WTC11 (cell line): Measurements from ENCODE around the gene AP5M1. TPM values are rescaled to one million over a fixed set of nuclear protein-coding genes. Genes with fewer than 3 reads are reported as not detected.

Experiments used
- ATAC-seq: fragments of 200-7000 bp; cut with Tn5 transposase; 2 replicates; pipeline ENCODE4 v1.10.0; 2021; ENCODE audit warnings: mild to moderate bottlenecking, moderate library complexity
- CTCF ChIA-PET: fragments of 300-600 bp; sonication (Branson Sonifier 250); formaldehyde crosslinking; loops from one replicate; lab custom pipeline; 2021; ENCODE audit warnings: antibody characterized with exemption; lab: Charles Lee
- POLR2A ChIA-PET: fragments of 350-600 bp; sonication (Branson Sonifier 250); formaldehyde crosslinking; loops from one replicate; lab custom pipeline; 2021; ENCODE audit warnings: antibody characterized with exemption; lab: Charles Lee
- DNase-seq: peaks from one replicate; pipeline ENCODE4 v3.0.0; 2021; ENCODE audit warnings: low spot score
- H3K27ac Mint-ChIP-seq: 2 replicates; pipeline ENCODE4 v1.8.0; 2021; ENCODE audit warnings: mixed read lengths
- H3K27me3 Mint-ChIP-seq: 2 replicates; pipeline ENCODE4 v1.8.0; 2021; ENCODE audit warnings: low read depth, mild to moderate bottlenecking, moderate library complexity, mixed read lengths
- H3K36me3 Mint-ChIP-seq: 2 replicates; pipeline ENCODE4 v1.8.0; 2021; ENCODE audit warnings: mixed read lengths
- H3K4me1 Mint-ChIP-seq: 2 replicates; pipeline ENCODE4 v1.8.0; 2022; ENCODE audit warnings: mixed read lengths
- H3K4me3 Mint-ChIP-seq: 2 replicates; pipeline ENCODE4 v1.8.0; 2021; ENCODE audit warnings: mild to moderate bottlenecking, moderate library complexity, mixed read lengths
- H3K9me3 Mint-ChIP-seq: 2 replicates; pipeline ENCODE4 v1.8.0; 2021; ENCODE audit warnings: mixed read lengths
- AR ChIP-seq: fragments of 250-450 bp; sonication (Bioruptor Pico); IDR thresholded peaks from 2 replicates; pipeline ENCODE4 v1.9.0; 2021; ENCODE audit warnings: mild to moderate bottlenecking
- ARID4B ChIP-seq: sonication (generic); formaldehyde crosslinking; IDR thresholded peaks from 2 replicates; pipeline ENCODE4 v1.8.0; 2023; ENCODE audit warnings: missing genetic modification reagents, mild to moderate bottlenecking, borderline replicate concordance
- CBFB ChIP-seq: sonication (generic); formaldehyde crosslinking; IDR thresholded peaks from 2 replicates; pipeline ENCODE4 v1.8.1; 2022; ENCODE audit warnings: mild to moderate bottlenecking, low read depth, missing genetic modification reagents
- CDX4 ChIP-seq: fragments of 250-450 bp; sonication (Bioruptor Pico); IDR thresholded peaks from 2 replicates; pipeline ENCODE4 v1.9.0; 2021; ENCODE audit warnings: moderate library complexity, mild to moderate bottlenecking, inconsistent platforms, borderline replicate concordance
- FOXK1 ChIP-seq: sonication (generic); formaldehyde crosslinking; IDR thresholded peaks from 2 replicates; pipeline ENCODE4 v1.8.0; 2022; ENCODE audit warnings: mild to moderate bottlenecking, moderate library complexity, missing genetic modification reagents
- FOXP1 ChIP-seq: sonication (generic); formaldehyde crosslinking; IDR thresholded peaks from 2 replicates; pipeline ENCODE4 v1.8.0; 2022; ENCODE audit warnings: missing genetic modification reagents, mild to moderate bottlenecking, moderate library complexity, borderline replicate concordance
- HMGA2 ChIP-seq: fragments of 250-450 bp; sonication (Bioruptor Pico); IDR thresholded peaks from 2 replicates; pipeline ENCODE4 v1.4.0; 2021; ENCODE audit warnings: mild to moderate bottlenecking, moderate library complexity
- JAZF1 ChIP-seq: fragments of 250-450 bp; sonication (Bioruptor Pico); IDR thresholded peaks from 2 replicates; pipeline ENCODE4 v1.9.0; 2021; ENCODE audit warnings: moderate library complexity, mild to moderate bottlenecking, inconsistent platforms
- NFATC4 ChIP-seq: fragments of 250-450 bp; sonication (Bioruptor Pico); IDR thresholded peaks from 2 replicates; pipeline ENCODE4 v1.9.0; 2021; ENCODE audit warnings: mild to moderate bottlenecking
- SOX15 ChIP-seq: fragments of 250-450 bp; sonication (Bioruptor Pico); IDR thresholded peaks from 2 replicates; pipeline ENCODE4 v1.9.0; 2021; ENCODE audit warnings: mild to moderate bottlenecking
- TEAD1 ChIP-seq: sonication (generic); formaldehyde crosslinking; IDR thresholded peaks from 2 replicates; pipeline ENCODE4 v1.8.0; 2022; ENCODE audit warnings: mild to moderate bottlenecking, missing genetic modification reagents
- USF2 ChIP-seq: sonication (generic); formaldehyde crosslinking; IDR thresholded peaks from 2 replicates; pipeline ENCODE4 v1.8.1; 2023; ENCODE audit warnings: mild to moderate bottlenecking, missing genetic modification reagents, moderate library complexity
- ZBTB21 ChIP-seq: sonication (generic); formaldehyde crosslinking; IDR thresholded peaks from 2 replicates; pipeline ENCODE4 v1.8.1; 2023; ENCODE audit warnings: mild to moderate bottlenecking, missing genetic modification reagents, borderline replicate concordance
- ZMAT4 ChIP-seq: fragments of 250-450 bp; sonication (Bioruptor Pico); IDR thresholded peaks from 2 replicates; pipeline ENCODE4 v1.9.0; 2021; ENCODE audit warnings: mild to moderate bottlenecking
- ZNF232 ChIP-seq: sonication (generic); formaldehyde crosslinking; IDR thresholded peaks from 2 replicates; pipeline ENCODE4 v1.8.0; 2022; ENCODE audit warnings: mild to moderate bottlenecking, missing genetic modification reagents
- ZNF263 ChIP-seq: sonication (generic); formaldehyde crosslinking; IDR thresholded peaks from 2 replicates; pipeline ENCODE4 v1.8.1; 2022; ENCODE audit warnings: low read depth, mild to moderate bottlenecking, moderate library complexity, missing genetic modification reagents
- ZNF317 ChIP-seq: sonication (generic); formaldehyde crosslinking; IDR thresholded peaks from 2 replicates; pipeline ENCODE4 v1.8.1; 2023; ENCODE audit warnings: low read depth, mild to moderate bottlenecking, moderate library complexity, missing genetic modification reagents, borderline replicate concordance
- ZNF416 ChIP-seq: fragments of 250-450 bp; sonication (Bioruptor Pico); IDR thresholded peaks from 2 replicates; pipeline ENCODE4 v1.9.0; 2021; ENCODE audit warnings: mild to moderate bottlenecking, inconsistent platforms
- ZNF423 ChIP-seq: fragments of 250-450 bp; sonication (Bioruptor Pico); IDR thresholded peaks from 2 replicates; pipeline ENCODE4 v2.1.2; 2022; ENCODE audit warnings: mild to moderate bottlenecking, moderate library complexity
- ZNF425 ChIP-seq: fragments of 250-450 bp; sonication (Bioruptor Pico); conservative IDR thresholded peaks from 2 replicates; pipeline ENCODE4 v1.9.0; 2021; ENCODE audit warnings: mild to moderate bottlenecking
- total RNA-seq: library from RNA; stranded (reverse); gene quantifications from 3 replicates; pipeline ENCODE4 v1.2.3, GENCODE V29; 2021

Gene AP5M1
- total RNA-seq, 1 experiment from 2014 or later = 48.5 TPM

- TF ChIP-seq NFATC4 = no peak
- no peak for TF ChIP-seq AR (CRISPR knock-in tag)
- no peak for TF ChIP-seq ZBTB21 (CRISPR knock-in tag)
- TF ChIP-seq FOXP1 (CRISPR knock-in tag) = no peak
- no peak for TF ChIP-seq ZNF416 (CRISPR knock-in tag)
- no peak for TF ChIP-seq ZNF317 (CRISPR knock-in tag)
- no peak for TF ChIP-seq ZNF425 (CRISPR knock-in tag)
- TF ChIP-seq TEAD1 (CRISPR knock-in tag) = no peak
- no peak for TF ChIP-seq ZNF263
- TF ChIP-seq ZNF423 (CRISPR knock-in tag) = no peak
- no peak for TF ChIP-seq ZNF232 (CRISPR knock-in tag)
- no peak for ATAC-seq
- Mint-ChIP-seq H3K36me3 (no peaks in the 10 kb centered on the region), H3K4me3 (no peak overlapping the region), H3K4me1 (no peaks in the 10 kb centered on the region), H3K27me3 (no peaks in the 10 kb centered on the region), H3K27ac (no peak overlapping the region), H3K9me3 (no peaks in the 10 kb centered on the region)
- ChIA-PET CTCF (interaction anchor here (1.0 kb wide), 1 partner anchor 19 kb away, joined by 3 read pairs; no protein-coding TSS in a partner anchor), POLR2A (no interaction called here)
- no peak for DNase-seq
Measured at GRCh38 chr14:57319636-57320192, 50.9 kb downstream of the AP5M1 start.

- ChIA-PET POLR2A (no interaction called here), CTCF (no interaction called here)
- Mint-ChIP-seq H3K9me3 (peaks cover 16% of the 10 kb centered on the region), H3K4me1 (no peaks in the 10 kb centered on the region), H3K36me3 (no peaks in the 10 kb centered on the region), H3K27me3 (no peaks in the 10 kb centered on the region), H3K27ac (no peak overlapping the region), H3K4me3 (no peak overlapping the region)
- ATAC-seq (no peak), DNase-seq (no peak)
- TF ChIP-seq JAZF1 (CRISPR knock-in tag) (no peak), CBFB (CRISPR knock-in tag) (no peak), ZMAT4 (no peak), HMGA2 (CRISPR knock-in tag) (no peak), ZNF317 (CRISPR knock-in tag) (no peak), NFATC4 (no peak), FOXP1 (CRISPR knock-in tag) (no peak), FOXK1 (CRISPR knock-in tag) (no peak)
Measured at GRCh38 chr14:57323721-57324120, 55.0 kb downstream of the AP5M1 start.

- Mint-ChIP-seq H3K27me3 (peaks cover 4% of the 10 kb centered on the region; the same call in 1 of the 2 replicates), H3K4me3 (no peak overlapping the region), H3K36me3 (peaks cover under 1% of the 10 kb centered on the region; the same call in 1 of the 2 replicates), H3K27ac (no peak overlapping the region), H3K9me3 (peaks cover 29% of the 10 kb centered on the region), H3K4me1 (no peaks in the 10 kb centered on the region)
- ATAC-seq (no peak), DNase-seq (no peak)
- ChIA-PET CTCF (no interaction called here), POLR2A (interaction anchor here (0.6 kb wide), 1 partner anchor 123 kb away, joined by 4 read pairs; no protein-coding TSS in a partner anchor)
- no peak for TF ChIP-seq ARID4B
- TF ChIP-seq USF2 (CRISPR knock-in tag) = no peak
- no peak for TF ChIP-seq SOX15 (CRISPR knock-in tag)
- no peak for TF ChIP-seq ZMAT4
- TF ChIP-seq CDX4 (CRISPR knock-in tag) = no peak
Measured at GRCh38 chr14:57326253-57326652, 57.5 kb downstream of the AP5M1 start.
